Sigmoid colon (tissue), 7 donors: ENCODE measurements around the gene ZNF764. TPM values are rescaled to one million over a fixed set of nuclear protein-coding genes. Genes with fewer than 3 reads are reported as not detected.
A peak's percentile ranks its signal among the peaks of the same experiment; 100 is the strongest.
"Not testable (repeated sequence)": the region's sequence is repeated elsewhere in the genome, so short reads cannot be mapped to it uniquely, and the experiment has no call there.

ENCODE experiments used
- DNase-seq: peaks from one replicate; pipeline ENCODE4 v3.0.0-alpha.2; 2019
- H3K27ac ChIP-seq, 4 donors: fragments of 200-600 bp; sonication (generic); one replicate each; pipeline ENCODE4 v1.5.1; 2016 to 2019; ENCODE audit warnings: mild to moderate bottlenecking in 1 of 4
- H3K27me3 ChIP-seq, 3 donors: fragments of 200-600 bp; sonication (generic); one replicate each; pipeline ENCODE4 v1.5.1; 2019; ENCODE audit warnings: mild to moderate bottlenecking in 1 of 3
- H3K36me3 ChIP-seq, 4 donors: fragments of 200-600 bp; sonication (generic); one replicate each; pipeline ENCODE4 v1.5.1; 2016 to 2019
- H3K4me1 ChIP-seq, 4 donors: fragments of 200-600 bp; sonication (generic); one replicate each; pipeline ENCODE4 v1.5.1; 2017 to 2019
- H3K4me3 ChIP-seq, 4 donors: fragments of 200-600 bp; sonication (generic); one replicate each; pipeline ENCODE4 v1.5.1; 2017 to 2019; ENCODE audit warnings: mild to moderate bottlenecking in 2 of 4, moderate library complexity in 1 of 4
- H3K9me3 ChIP-seq, 4 donors: fragments of 200-600 bp in 3 of 4; sonication (generic) in 3 of 4; one replicate each; pipeline versions ENCODE4 v1.5.1 to v1.6.1; 2013 to 2019
- EP300 ChIP-seq, 4 donors: sonication (generic); formaldehyde crosslinking; IDR thresholded peaks; one replicate each; pipeline ENCODE4 v1.6.1; 2017; ENCODE audit warnings: antibody characterized with exemption in 4 of 4
- POLR2A ChIP-seq, 2 donors: fragments of 450-650 bp; IDR thresholded peaks; one replicate each; pipeline ENCODE4 v1.6.1; 2016; ENCODE audit warnings: antibody characterized with exemption in 2 of 2, mild to moderate bottlenecking in 2 of 2, moderate library complexity in 2 of 2
- POLR2AphosphoS5 ChIP-seq, 4 donors: sonication (generic); formaldehyde crosslinking; IDR thresholded peaks; one replicate each; pipeline ENCODE4 v1.6.1; 2017; ENCODE audit warnings: antibody characterized with exemption in 4 of 4
- WGBS, 2 donors: extraction: QIAGEN DNeasy Blood & Tissue Kit; methylation state at CpG; one replicate each; pipeline ENCODE4 v1.1.7; 2013; 5-methylcytosine and 5-hydroxymethylcytosine counted together
- intact Hi-C: fragments of 100-400 bp; cut with DNase I; formaldehyde crosslinking; loops from one replicate; pipeline ENCODE4 v1.15.1; 2023
- polyA plus RNA-seq, 3 donors: library from polyadenylated mRNA; stranded (reverse); fragments of 200-250 nt; gene quantifications; one replicate each; pipeline ENCODE4 v1.2.3, GENCODE V29; 2013
- total RNA-seq, 4 donors: library from RNA; depleted of rRNA; stranded (reverse); fragments of >200 nt; gene quantifications; one replicate each; pipeline ENCODE4 v1.1.0, GENCODE V29; 2016
- TF ChIP-seq, protein P1 (sequence below), 4 experiments: fragments of 450-650 bp in 3 of 4; fragments of 200-600 bp in 1 of 4; IDR thresholded peaks; one replicate each; pipeline ENCODE4 v1.5.1; 2016 to 2019; ENCODE audit warnings: antibody characterized with exemption in 4 of 4, mild to moderate bottlenecking in 3 of 4, moderate library complexity in 2 of 4
- donor health status: healthy with polysubstance abuse.
- donor health status: Bipolar disorder and iron deficiency.
- donor health status: healthy.

The ZNF764 gene
- total and polyA plus RNA-seq, 7 donors = 3.5 to 8.6 (median 7.7) TPM

- TF ChIP-seq POLR2A (IDR thresholded peaks at IDR 0.05) = no peak
- TF ChIP-seq POLR2AphosphoS5 (IDR thresholded peaks at IDR 0.05) = no peak
- TF ChIP-seq, protein P1, sequence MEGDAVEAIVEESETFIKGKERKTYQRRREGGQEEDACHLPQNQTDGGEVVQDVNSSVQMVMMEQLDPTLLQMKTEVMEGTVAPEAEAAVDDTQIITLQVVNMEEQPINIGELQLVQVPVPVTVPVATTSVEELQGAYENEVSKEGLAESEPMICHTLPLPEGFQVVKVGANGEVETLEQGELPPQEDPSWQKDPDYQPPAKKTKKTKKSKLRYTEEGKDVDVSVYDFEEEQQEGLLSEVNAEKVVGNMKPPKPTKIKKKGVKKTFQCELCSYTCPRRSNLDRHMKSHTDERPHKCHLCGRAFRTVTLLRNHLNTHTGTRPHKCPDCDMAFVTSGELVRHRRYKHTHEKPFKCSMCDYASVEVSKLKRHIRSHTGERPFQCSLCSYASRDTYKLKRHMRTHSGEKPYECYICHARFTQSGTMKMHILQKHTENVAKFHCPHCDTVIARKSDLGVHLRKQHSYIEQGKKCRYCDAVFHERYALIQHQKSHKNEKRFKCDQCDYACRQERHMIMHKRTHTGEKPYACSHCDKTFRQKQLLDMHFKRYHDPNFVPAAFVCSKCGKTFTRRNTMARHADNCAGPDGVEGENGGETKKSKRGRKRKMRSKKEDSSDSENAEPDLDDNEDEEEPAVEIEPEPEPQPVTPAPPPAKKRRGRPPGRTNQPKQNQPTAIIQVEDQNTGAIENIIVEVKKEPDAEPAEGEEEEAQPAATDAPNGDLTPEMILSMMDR (IDR thresholded peaks at IDR 0.05) = no peak
- TF ChIP-seq EP300 (IDR thresholded peaks at IDR 0.05) = no peak
- no peaks in the 10 kb centered on the region for H3K9me3 ChIP-seq
- H3K27ac ChIP-seq = peak overlapping the region in 1 of 4 donors; percentile 100
- H3K36me3 ChIP-seq = peaks cover 0 to 8% (median 0%) of the 10 kb centered on the region in 4 donors
- H3K27me3 ChIP-seq = no peaks in the 10 kb centered on the region
- intact Hi-C loops = loop anchor here (5.0 kb wide), 1 partner anchor 78 kb away; the partner anchor contains the start of gene SEPHS2
- DNase-seq = no peak
- WGBS, 2 donors = 94 to 95% methylated on average over 60 of the region's 60 CpGs
- H3K4me3 ChIP-seq = no peak overlapping the region
- peaks cover 0 to 26% (median 14%) of the 10 kb centered on the region in 4 donors for H3K4me1 ChIP-seq
These were observed 33.3 kb downstream of the ZNF764 start for GRCh38 chr16:30524575-30525568.

DNA sequence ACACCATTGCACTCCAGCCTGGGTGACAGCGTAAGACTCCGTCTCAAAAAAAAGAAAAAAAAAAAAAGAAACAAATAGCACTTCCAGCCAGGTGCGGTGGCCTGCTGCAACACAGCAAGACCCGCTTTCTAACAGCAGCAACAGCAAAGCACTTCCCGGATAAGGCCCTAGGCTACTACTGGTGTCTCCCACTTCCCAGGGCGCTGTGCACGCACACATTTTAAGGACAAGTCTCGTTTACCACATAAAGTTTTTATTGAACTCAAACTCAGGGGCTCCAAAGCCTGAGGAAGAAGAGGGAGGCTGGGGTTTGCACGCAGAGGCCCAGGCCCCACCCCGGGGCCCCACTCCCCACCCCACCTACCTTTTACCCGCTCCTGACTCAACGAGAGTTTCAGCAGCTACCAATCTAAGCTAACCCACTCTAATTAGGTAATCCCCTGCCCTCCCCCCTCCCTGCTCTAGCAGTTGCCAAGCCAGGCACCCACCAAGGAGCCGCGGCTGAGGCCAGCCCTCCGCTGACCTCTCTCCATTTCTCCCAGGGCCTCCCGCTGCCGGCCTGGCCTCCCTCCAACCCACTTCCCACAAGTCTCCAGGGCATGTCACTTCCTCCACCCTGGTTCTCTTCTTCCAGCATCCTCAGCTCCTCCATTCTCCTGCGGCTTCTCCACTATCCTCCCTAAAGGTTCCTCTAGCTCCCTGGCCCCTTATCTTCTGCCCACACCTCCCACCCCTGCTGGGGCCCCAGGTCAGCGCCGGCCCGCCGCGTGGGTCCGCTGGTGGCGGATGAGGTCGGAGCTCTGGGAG is 34.2 kb downstream of the ZNF764 start:
- TF ChIP-seq POLR2A (IDR thresholded peaks at IDR 0.05) (no peak), POLR2AphosphoS5 (IDR thresholded peaks at IDR 0.05) (no peak), EP300 (IDR thresholded peaks at IDR 0.05) (no peak)
- TF ChIP-seq, protein P1 (IDR thresholded peaks at IDR 0.05) = no peak
- intact Hi-C loops = no loop called here
- no peaks in the 10 kb centered on the region for H3K9me3 ChIP-seq
- H3K27me3 ChIP-seq = no peaks in the 10 kb centered on the region
- H3K4me3 ChIP-seq = no peak overlapping the region
- H3K27ac ChIP-seq = no peak overlapping the region
- 85 to 89% methylated on average over 26 of the region's 26 CpGs for WGBS, 2 donors
- no peak for DNase-seq
- H3K36me3 ChIP-seq = peaks cover 0 to 8% (median 0%) of the 10 kb centered on the region in 4 donors
- H3K4me1 ChIP-seq = peaks cover 0 to 26% (median 14%) of the 10 kb centered on the region in 4 donors

GRCh38 chr16:30522702-30523463 is 35.3 kb downstream of the ZNF764 start:
- H3K4me3 ChIP-seq, H3K9me3 ChIP-seq, intact Hi-C loops, H3K36me3 ChIP-seq, DNase-seq, H3K27ac ChIP-seq, H3K27me3 ChIP-seq: not testable (repeated sequence)
- peaks cover 0 to 21% (median 10%) of the 10 kb centered on the region in 4 donors for H3K4me1 ChIP-seq
- TF ChIP-seq POLR2AphosphoS5 (IDR thresholded peaks at IDR 0.05) = peak in 1 of 4 donors; percentile 8
- WGBS, 2 donors = 70 to 86% methylated on average over 12 of the region's 12 CpGs

- TF ChIP-seq EP300 (IDR thresholded peaks at IDR 0.05) = no peak
- TF ChIP-seq, protein P1 (IDR thresholded peaks at IDR 0.05) = no peak
- no peak for TF ChIP-seq POLR2AphosphoS5 (IDR thresholded peaks at IDR 0.05)
- Histone ChIP-seq H3K27me3 (no peaks in the 10 kb centered on the region), H3K4me3 (no peak overlapping the region), H3K4me1 (peaks cover 0 to 15% (median 6%) of the 10 kb centered on the region in 4 donors), H3K9me3 (no peaks in the 10 kb centered on the region), H3K27ac (no peak overlapping the region), H3K36me3 (peaks cover 0 to 8% (median 0%) of the 10 kb centered on the region in 4 donors)
- WGBS, 2 donors = 24 to 63% methylated on average over 11 of the region's 11 CpGs
- intact Hi-C loops = no loop called here
- DNase-seq = no peak
These were observed 36.1 kb downstream of the ZNF764 start for GRCh38 chr16:30521873-30522641.
